SU-DHL-6 (cell line): Measurements from ENCODE around the gene MARVELD2.

Source experiments
- EZH2phosphoT487 ChIP-seq: fragments of 200-600 bp; sonication (generic), shearing (Covaris generic); conservative IDR thresholded peaks from 2 replicates; pipeline ENCODE4 v1.6.1; 2018; ENCODE audit warnings: mild to moderate bottlenecking, antibody characterized with exemption, low read length, moderate library complexity, mixed read lengths
- TF ChIP-seq, protein P1 (sequence below): fragments of 200-600 bp; sonication (generic); IDR thresholded peaks from one replicate; pipeline ENCODE4 v1.5.1; 2017; ENCODE audit warnings: antibody characterized with exemption, mild to moderate bottlenecking, low read length, moderate library complexity; ENCODE audit not compliant: insufficient read depth, poor library complexity, severe bottlenecking

DNA sequence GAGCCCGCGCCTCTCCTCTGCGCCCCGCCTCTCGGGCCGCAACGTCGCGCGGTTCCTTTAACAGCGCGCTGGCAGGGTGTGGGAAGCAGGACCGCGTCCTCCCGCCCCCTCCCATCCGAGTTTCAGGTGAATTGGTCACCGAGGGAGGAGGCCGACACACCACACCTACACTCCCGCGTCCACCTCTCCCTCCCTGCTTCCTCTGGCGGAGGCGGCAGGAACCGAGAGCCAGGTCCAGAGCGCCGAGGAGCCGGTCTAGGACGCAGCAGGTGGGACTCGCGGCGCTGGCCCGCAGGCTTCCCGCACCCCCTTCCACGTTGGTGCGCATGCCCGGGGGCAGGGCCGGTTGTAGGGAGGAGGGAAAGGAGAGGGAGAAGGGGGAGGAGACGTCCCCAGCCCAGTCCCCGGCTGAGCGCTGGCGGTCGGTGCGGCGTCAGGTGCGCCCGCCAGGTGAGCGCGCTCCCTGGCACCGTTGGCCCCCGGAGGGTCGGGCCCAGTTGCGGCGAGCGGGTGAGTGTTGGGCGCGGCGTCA lies 77.5 kb downstream of the MARVELD2 start, which contains the start of gene OCLN:
- TF ChIP-seq, protein P1, sequence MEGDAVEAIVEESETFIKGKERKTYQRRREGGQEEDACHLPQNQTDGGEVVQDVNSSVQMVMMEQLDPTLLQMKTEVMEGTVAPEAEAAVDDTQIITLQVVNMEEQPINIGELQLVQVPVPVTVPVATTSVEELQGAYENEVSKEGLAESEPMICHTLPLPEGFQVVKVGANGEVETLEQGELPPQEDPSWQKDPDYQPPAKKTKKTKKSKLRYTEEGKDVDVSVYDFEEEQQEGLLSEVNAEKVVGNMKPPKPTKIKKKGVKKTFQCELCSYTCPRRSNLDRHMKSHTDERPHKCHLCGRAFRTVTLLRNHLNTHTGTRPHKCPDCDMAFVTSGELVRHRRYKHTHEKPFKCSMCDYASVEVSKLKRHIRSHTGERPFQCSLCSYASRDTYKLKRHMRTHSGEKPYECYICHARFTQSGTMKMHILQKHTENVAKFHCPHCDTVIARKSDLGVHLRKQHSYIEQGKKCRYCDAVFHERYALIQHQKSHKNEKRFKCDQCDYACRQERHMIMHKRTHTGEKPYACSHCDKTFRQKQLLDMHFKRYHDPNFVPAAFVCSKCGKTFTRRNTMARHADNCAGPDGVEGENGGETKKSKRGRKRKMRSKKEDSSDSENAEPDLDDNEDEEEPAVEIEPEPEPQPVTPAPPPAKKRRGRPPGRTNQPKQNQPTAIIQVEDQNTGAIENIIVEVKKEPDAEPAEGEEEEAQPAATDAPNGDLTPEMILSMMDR = no peak
- TF ChIP-seq EZH2phosphoT487 = no peak
